Stimulated activated CD4-positive, alpha-beta T cell treated with anti-CD3 and anti-CD28 coated beads, Interleukin-2, amount 100 ng/mL, for 24 hours (primary cell): ENCODE data around the gene BLID.

Source experiments
- DNase-seq, 2 donors: peaks; one replicate each; pipeline ENCODE4 v3.0.0-alpha.2; 2020

The BLID gene

GRCh38 chr11:122115524-122116379 lies at the start of gene BLID:
BLID (minus strand) TSS chr11:122116215; CDS start chr11:122115922, 293 bp downstream.
- peak in 1 of 2 donors; percentile 10 for DNase-seq

GRCh38 chr11:122163053-122163819 lies 47.2 kb upstream of the BLID start:
- DNase-seq: no peak

GRCh38 chr11:122162095-122162494 lies 46.1 kb upstream of the BLID start:
- no peak for DNase-seq

- DNase-seq: no peak
Observed at GRCh38 chr11:122160841-122161590, 45.0 kb upstream of the BLID start.

GRCh38 chr11:122159861-122160260 lies 43.8 kb upstream of the BLID start:
- DNase-seq: no peak

GRCh38 chr11:122159173-122159721 lies 43.2 kb upstream of the BLID start:
- DNase-seq: no peak

GRCh38 chr11:122158171-122158570 lies 42.2 kb upstream of the BLID start:
- no peak for DNase-seq

- DNase-seq: no peak
Observed at GRCh38 chr11:122157653-122158161, 41.7 kb upstream of the BLID start.

GRCh38 chr11:122156940-122157382 lies 40.9 kb upstream of the BLID start:
- no peak for DNase-seq

GRCh38 chr11:122155765-122156527 lies 39.9 kb upstream of the BLID start:
- no peak for DNase-seq

- no peak for DNase-seq
Observed at GRCh38 chr11:122154994-122155393, 39.0 kb upstream of the BLID start.

- DNase-seq: no peak
Observed at GRCh38 chr11:122154227-122154626, 38.2 kb upstream of the BLID start.

GRCh38 chr11:122153746-122154145 lies 37.7 kb upstream of the BLID start:
- DNase-seq: no peak

GRCh38 chr11:122150216-122151124 lies 34.5 kb upstream of the BLID start:
- DNase-seq: no peak

GRCh38 chr11:122149202-122149601 lies 33.2 kb upstream of the BLID start:
- no peak for DNase-seq

- no peak for DNase-seq
Observed at GRCh38 chr11:122146475-122146874, 30.5 kb upstream of the BLID start.

- DNase-seq: no peak
Observed at GRCh38 chr11:122145715-122146274, 29.8 kb upstream of the BLID start.

GRCh38 chr11:122144752-122145151 lies 28.7 kb upstream of the BLID start:
- DNase-seq: no peak

GRCh38 chr11:122141725-122142124 lies 25.7 kb upstream of the BLID start:
- DNase-seq: no peak

GRCh38 chr11:122140500-122140899 lies 24.5 kb upstream of the BLID start:
- DNase-seq: no peak

- no peak for DNase-seq
Observed at GRCh38 chr11:122139595-122139866, 23.5 kb upstream of the BLID start.
